GM12878 (cell line): Measurements from ENCODE around the gene HPD. TPM values are rescaled to one million over a fixed set of nuclear protein-coding genes. Genes with fewer than 3 reads are reported as not detected.

Source experiments
- ATAC-seq: fragments of 200-7000 bp; cut with Tn5 transposase; 3 replicates; pipeline ENCODE4 v1.9.1; 2020; ENCODE audit warnings: mild to moderate bottlenecking, moderate library complexity
- BruUV-seq: library from RNA; stranded (reverse); fragments of 400-500 nt; replicated peaks from 2 replicates; lab custom pipeline; 2021; lab: Mats Ljungman, UMichigan
- CTCF ChIA-PET: fragments of 300-600 bp; sonication (Branson Sonifier 250); formaldehyde crosslinking; extraction: SDS; loops from one replicate; lab custom pipeline; 2021; ENCODE audit warnings: inconsistent platforms; lab: Yijun Ruan, JAX
- POLR2A ChIA-PET: fragments of 350-600 bp; formaldehyde crosslinking; extraction: SDS; loops from one replicate; lab custom pipeline; 2021; ENCODE audit warnings: inconsistent platforms; lab: Charles Lee
- RAD21 ChIA-PET: fragments of 300-600 bp; sonication (Branson Sonifier 250); formaldehyde crosslinking; loops from one replicate; lab custom pipeline; 2023; ENCODE audit warnings: antibody characterized with exemption; ENCODE audit not compliant: unreplicated experiment; lab: Charles Lee
- SMC1A ChIA-PET: fragments of 300-600 bp; sonication (Branson Sonifier 250); formaldehyde crosslinking; loops from one replicate; lab custom pipeline; 2023; ENCODE audit not compliant: unreplicated experiment, uncharacterized antibody; lab: Charles Lee
- DNase-seq: peaks from one replicate; pipeline ENCODE4 v3.0.0-alpha.2; 2011; ENCODE audit warnings: low read depth, low spot score
- FAIRE-seq: peaks from 3 replicates; lab custom pipeline; 2011; peaks lifted over from hg19 to GRCh38; lab: Jason Lieb, UNC
- H2AFZ ChIP-seq: 2 replicates; pipeline ENCODE4 v1.6.0; 2011; ENCODE audit warnings: low read depth, low read length, control low read depth; ENCODE audit not compliant: control insufficient read depth
- H3K27ac ChIP-seq: 2 replicates; pipeline ENCODE4 v1.5.1; 2011; ENCODE audit warnings: control low read depth; ENCODE audit not compliant: control insufficient read depth, insufficient read depth
- H3K27me3 ChIP-seq, 2 experiments: replicated peaks in 1 of 2; 2 replicates each; pipeline versions ENCODE4 v1.6.0 to v1.6.1; 2011; ENCODE audit warnings: low read length in 1 of 2; ENCODE audit not compliant: control insufficient read depth in 2 of 2, insufficient read depth in 2 of 2
- H3K36me3 ChIP-seq, 2 experiments: 2 replicates each; pipeline ENCODE4 v1.5.1; 2011; ENCODE audit warnings: low read length in 1 of 2; ENCODE audit not compliant: control insufficient read depth in 2 of 2, insufficient read depth in 2 of 2
- H3K4me1 ChIP-seq: 2 replicates; pipeline ENCODE4 v1.6.1; 2011; ENCODE audit warnings: mild to moderate bottlenecking, low read length, moderate library complexity, mixed read lengths; ENCODE audit not compliant: control insufficient read depth, insufficient read depth
- H3K4me2 ChIP-seq: 2 replicates; pipeline ENCODE4 v1.6.0; 2011; ENCODE audit warnings: control low read depth; ENCODE audit not compliant: control insufficient read depth, insufficient read depth
- H3K4me3 ChIP-seq: fragments of 200-600 bp; sonication (generic); 2 replicates; pipeline ENCODE4 v1.5.1; 2016
- H3K79me2 ChIP-seq: 2 replicates; pipeline ENCODE4 v1.6.0; 2011; ENCODE audit warnings: low read length; ENCODE audit not compliant: control insufficient read depth, insufficient read depth
- H3K9ac ChIP-seq: 2 replicates; pipeline ENCODE4 v1.8.0; 2011; ENCODE audit warnings: low read length, control low read depth, mixed read lengths; ENCODE audit not compliant: control insufficient read depth, insufficient read depth
- H3K9me3 ChIP-seq: replicated peaks from 3 replicates; pipeline ENCODE4 v1.5.1; 2011; ENCODE audit warnings: mild to moderate bottlenecking, low read length; ENCODE audit not compliant: control insufficient read depth, insufficient read depth
- H4K20me1 ChIP-seq: 2 replicates; pipeline ENCODE4 v1.6.0; 2011; ENCODE audit not compliant: control insufficient read depth, insufficient read depth
- BHLHE40 ChIP-seq, 2 experiments: fragments of 450-650 bp in 1 of 2; IDR thresholded peaks; 2 replicates each; pipeline ENCODE4 v1.6.1; 2011 to 2017; ENCODE audit warnings: low read depth in 2 of 2, borderline replicate concordance in 1 of 2, improper control_type of control experiment in 1 of 2, low read length in 1 of 2, mild to moderate bottlenecking in 1 of 2
- CHD1 ChIP-seq: IDR thresholded peaks from 2 replicates; pipeline ENCODE4 v1.6.1; 2012; ENCODE audit warnings: low read depth, low read length, improper control_type of control experiment
- GABPA ChIP-seq: IDR thresholded peaks from 2 replicates; pipeline ENCODE4 v1.6.1; 2014; ENCODE audit warnings: antibody characterized with exemption, low read depth, mild to moderate bottlenecking, inconsistent platforms
- MTA2 ChIP-seq: fragments of 450-650 bp; IDR thresholded peaks from 2 replicates; pipeline ENCODE4 v1.6.1; 2016; ENCODE audit warnings: low read depth, mild to moderate bottlenecking, moderate library complexity
- NR2C1 ChIP-seq: fragments of 450-650 bp; IDR thresholded peaks from 2 replicates; pipeline ENCODE4 v1.6.1; 2017; ENCODE audit warnings: antibody characterized with exemption, mild to moderate bottlenecking, moderate library complexity
- SIX5 ChIP-seq: IDR thresholded peaks from 2 replicates; pipeline ENCODE4 v1.6.1; 2011; ENCODE audit warnings: mild to moderate bottlenecking, low read depth, low read length, moderate library complexity; ENCODE audit not compliant: severe bottlenecking
- SMC3 ChIP-seq: IDR thresholded peaks from 2 replicates; pipeline ENCODE4 v1.6.1; 2011; ENCODE audit warnings: low read length, improper control_type of control experiment, borderline replicate concordance
- WGBS: methylation state at CpG from one replicate; pipeline ENCODE4 v1.1.6; 2016; ENCODE audit warnings: low lambda C conversion rate; ENCODE audit not compliant: insufficient replicate concordance, insufficient coverage; ENCODE audit errors: missing lambda C conversion rate; 5-methylcytosine and 5-hydroxymethylcytosine counted together
- in situ Hi-C: fragments of 300-500 bp; cut with MboI; formaldehyde crosslinking; loops from 9 replicates; pipeline ENCODE4 v1.14.3; 2018; ENCODE audit warnings: mixed read lengths
- intact Hi-C: fragments of 100-400 bp; cut with micrococcal nuclease; formaldehyde crosslinking; loops from one replicate; pipeline ENCODE4 v1.14.2; 2022; ENCODE audit not compliant: unreplicated experiment
- polyA plus RNA-seq, 11 experiments: library from polyadenylated mRNA; depleted of rRNA in 4 of 11; unstranded in 6 of 11; stranded (reverse) in 5 of 11; fragments of >200 nt; fragmentation: Nextera tagmentation in 4 of 11; fragmentation: Illumina TruSeq in 1 of 11; extraction: Ambion mirVana in 4 of 11; extraction: Trizol in 1 of 11; gene quantifications; 1 replicate in 1 of 11; 2 replicates in 10 of 11; pipeline versions ENCODE4 v1.2.1 to v1.2.3, GENCODE V29; 2011 to 2016; ENCODE audit warnings: inconsistent platforms in 2 of 11, missing spikeins in 2 of 11, low read depth in 1 of 11
- total RNA-seq, 4 experiments: library from RNA; depleted of rRNA in 3 of 4; stranded (reverse); fragments of >200 nt in 3 of 4; fragmentation: Illumina TruSeq in 1 of 4; extraction: Trizol in 1 of 4; gene quantifications; 2 replicates each; pipeline versions ENCODE4 v1.2.1 to v1.2.3, GENCODE V29; 2013 to 2021
- TF ChIP-seq, protein P1 (sequence below): fragments of 450-650 bp; IDR thresholded peaks from 2 replicates; pipeline ENCODE4 v1.6.1; 2017; ENCODE audit warnings: antibody characterized with exemption, mild to moderate bottlenecking, moderate library complexity
- TF ChIP-seq, protein P2 (sequence below): fragments of 450-650 bp; IDR thresholded peaks from 2 replicates; pipeline ENCODE4 v1.6.1; 2017; ENCODE audit warnings: mild to moderate bottlenecking, low read depth, inconsistent platforms; ENCODE audit not compliant: poor library complexity, severe bottlenecking
- TF ChIP-seq, protein P3 (sequence below): IDR thresholded peaks from 2 replicates; pipeline ENCODE4 v1.6.1; 2011; ENCODE audit warnings: borderline replicate concordance, low read depth, mild to moderate bottlenecking, moderate library complexity, mixed read lengths, low read length; ENCODE audit not compliant: insufficient read depth; ENCODE audit errors: extremely low read length
- TF ChIP-seq, protein P4 (sequence below): fragments of 450-650 bp; conservative IDR thresholded peaks from 2 replicates; pipeline ENCODE4 v1.6.1; 2017; ENCODE audit warnings: mild to moderate bottlenecking, moderate library complexity
- TF ChIP-seq, protein P5 (sequence below): fragments of 450-650 bp; formaldehyde crosslinking; IDR thresholded peaks from 2 replicates; pipeline ENCODE4 v1.4.0; 2022; ENCODE audit warnings: mild to moderate bottlenecking, moderate library complexity

Gene HPD
- total and polyA plus RNA-seq, 10 of the 15 experiments (the other 5 are each of a cell fraction or from before 2014, with no cell fraction given), result 0.04 to 0.69 (median 0.28) TPM; not detected in 7

DNA sequence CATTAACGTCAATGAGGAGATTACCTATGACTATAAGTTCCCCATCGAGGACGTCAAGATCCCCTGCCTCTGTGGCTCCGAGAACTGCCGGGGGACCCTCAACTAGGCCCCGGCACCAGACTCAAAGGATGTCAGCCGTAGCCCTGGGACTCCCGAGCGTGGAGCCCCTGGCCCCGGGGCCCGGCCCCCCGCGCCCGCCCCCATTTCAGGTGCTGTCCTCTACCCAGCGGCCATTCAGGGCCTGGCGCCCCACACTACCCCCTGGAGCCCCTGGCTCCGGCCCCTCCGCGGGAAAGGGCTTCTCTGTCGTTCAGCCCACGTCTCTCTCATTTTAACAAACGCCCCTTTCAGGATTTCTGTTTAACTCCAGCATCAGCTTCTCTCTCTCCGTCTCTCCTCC is 28.5 kb downstream of the HPD start:
- ChIA-PET CTCF (no interaction called here), POLR2A (no interaction called here), SMC1A (no interaction called here), RAD21 (no interaction called here)
- H3K36me3 ChIP-seq, result peaks cover 3 to 10% of the 10 kb centered on the region in 2 experiments; a peak in 3 of 4 replicates
- in situ Hi-C loops, result no loop called here
- H3K4me3 ChIP-seq, result no peak overlapping the region
- no peak overlapping the region for H3K27ac ChIP-seq
- no peaks in the 10 kb centered on the region for H3K9me3 ChIP-seq
- H3K79me2 ChIP-seq, result no peaks in the 10 kb centered on the region
- BruUV-seq, result no TSS peak
- H3K27me3 ChIP-seq, result no peaks in the 10 kb centered on the region
- DNase-seq (no peak), FAIRE-seq (no peak), ATAC-seq (no peak)
- 77% methylated on average over 9 of the region's 23 CpGs for WGBS
- intact Hi-C loops, result no loop called here
- no peak overlapping the region for H2AFZ ChIP-seq
- H3K9ac ChIP-seq, result no peak overlapping the region
- no peaks in the 10 kb centered on the region for H4K20me1 ChIP-seq
- H3K4me1 ChIP-seq, result no peaks in the 10 kb centered on the region
- H3K4me2 ChIP-seq, result no peak overlapping the region
- no peak for TF ChIP-seq MTA2
- TF ChIP-seq, protein P1, sequence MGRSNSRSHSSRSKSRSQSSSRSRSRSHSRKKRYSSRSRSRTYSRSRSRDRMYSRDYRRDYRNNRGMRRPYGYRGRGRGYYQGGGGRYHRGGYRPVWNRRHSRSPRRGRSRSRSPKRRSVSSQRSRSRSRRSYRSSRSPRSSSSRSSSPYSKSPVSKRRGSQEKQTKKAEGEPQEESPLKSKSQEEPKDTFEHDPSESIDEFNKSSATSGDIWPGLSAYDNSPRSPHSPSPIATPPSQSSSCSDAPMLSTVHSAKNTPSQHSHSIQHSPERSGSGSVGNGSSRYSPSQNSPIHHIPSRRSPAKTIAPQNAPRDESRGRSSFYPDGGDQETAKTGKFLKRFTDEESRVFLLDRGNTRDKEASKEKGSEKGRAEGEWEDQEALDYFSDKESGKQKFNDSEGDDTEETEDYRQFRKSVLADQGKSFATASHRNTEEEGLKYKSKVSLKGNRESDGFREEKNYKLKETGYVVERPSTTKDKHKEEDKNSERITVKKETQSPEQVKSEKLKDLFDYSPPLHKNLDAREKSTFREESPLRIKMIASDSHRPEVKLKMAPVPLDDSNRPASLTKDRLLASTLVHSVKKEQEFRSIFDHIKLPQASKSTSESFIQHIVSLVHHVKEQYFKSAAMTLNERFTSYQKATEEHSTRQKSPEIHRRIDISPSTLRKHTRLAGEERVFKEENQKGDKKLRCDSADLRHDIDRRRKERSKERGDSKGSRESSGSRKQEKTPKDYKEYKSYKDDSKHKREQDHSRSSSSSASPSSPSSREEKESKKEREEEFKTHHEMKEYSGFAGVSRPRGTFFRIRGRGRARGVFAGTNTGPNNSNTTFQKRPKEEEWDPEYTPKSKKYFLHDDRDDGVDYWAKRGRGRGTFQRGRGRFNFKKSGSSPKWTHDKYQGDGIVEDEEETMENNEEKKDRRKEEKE, result no peak
- no peak for TF ChIP-seq SIX5
- TF ChIP-seq SMC3, result no peak
- TF ChIP-seq, protein P2, sequence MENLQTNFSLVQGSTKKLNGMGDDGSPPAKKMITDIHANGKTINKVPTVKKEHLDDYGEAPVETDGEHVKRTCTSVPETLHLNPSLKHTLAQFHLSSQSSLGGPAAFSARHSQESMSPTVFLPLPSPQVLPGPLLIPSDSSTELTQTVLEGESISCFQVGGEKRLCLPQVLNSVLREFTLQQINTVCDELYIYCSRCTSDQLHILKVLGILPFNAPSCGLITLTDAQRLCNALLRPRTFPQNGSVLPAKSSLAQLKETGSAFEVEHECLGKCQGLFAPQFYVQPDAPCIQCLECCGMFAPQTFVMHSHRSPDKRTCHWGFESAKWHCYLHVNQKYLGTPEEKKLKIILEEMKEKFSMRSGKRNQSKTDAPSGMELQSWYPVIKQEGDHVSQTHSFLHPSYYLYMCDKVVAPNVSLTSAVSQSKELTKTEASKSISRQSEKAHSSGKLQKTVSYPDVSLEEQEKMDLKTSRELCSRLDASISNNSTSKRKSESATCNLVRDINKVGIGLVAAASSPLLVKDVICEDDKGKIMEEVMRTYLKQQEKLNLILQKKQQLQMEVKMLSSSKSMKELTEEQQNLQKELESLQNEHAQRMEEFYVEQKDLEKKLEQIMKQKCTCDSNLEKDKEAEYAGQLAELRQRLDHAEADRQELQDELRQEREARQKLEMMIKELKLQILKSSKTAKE, result no peak
- TF ChIP-seq, protein P3, sequence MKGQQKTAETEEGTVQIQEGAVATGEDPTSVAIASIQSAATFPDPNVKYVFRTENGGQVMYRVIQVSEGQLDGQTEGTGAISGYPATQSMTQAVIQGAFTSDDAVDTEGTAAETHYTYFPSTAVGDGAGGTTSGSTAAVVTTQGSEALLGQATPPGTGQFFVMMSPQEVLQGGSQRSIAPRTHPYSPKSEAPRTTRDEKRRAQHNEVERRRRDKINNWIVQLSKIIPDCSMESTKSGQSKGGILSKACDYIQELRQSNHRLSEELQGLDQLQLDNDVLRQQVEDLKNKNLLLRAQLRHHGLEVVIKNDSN, result no peak
- TF ChIP-seq CHD1, result no peak
- no peak for TF ChIP-seq BHLHE40 (IDR thresholded peaks at IDR 0.05; ENCODE audit: borderline replicate concordance in 1 of 2, low read depth in 2 of 2, low read length in 1 of 2)
- TF ChIP-seq, protein P4, sequence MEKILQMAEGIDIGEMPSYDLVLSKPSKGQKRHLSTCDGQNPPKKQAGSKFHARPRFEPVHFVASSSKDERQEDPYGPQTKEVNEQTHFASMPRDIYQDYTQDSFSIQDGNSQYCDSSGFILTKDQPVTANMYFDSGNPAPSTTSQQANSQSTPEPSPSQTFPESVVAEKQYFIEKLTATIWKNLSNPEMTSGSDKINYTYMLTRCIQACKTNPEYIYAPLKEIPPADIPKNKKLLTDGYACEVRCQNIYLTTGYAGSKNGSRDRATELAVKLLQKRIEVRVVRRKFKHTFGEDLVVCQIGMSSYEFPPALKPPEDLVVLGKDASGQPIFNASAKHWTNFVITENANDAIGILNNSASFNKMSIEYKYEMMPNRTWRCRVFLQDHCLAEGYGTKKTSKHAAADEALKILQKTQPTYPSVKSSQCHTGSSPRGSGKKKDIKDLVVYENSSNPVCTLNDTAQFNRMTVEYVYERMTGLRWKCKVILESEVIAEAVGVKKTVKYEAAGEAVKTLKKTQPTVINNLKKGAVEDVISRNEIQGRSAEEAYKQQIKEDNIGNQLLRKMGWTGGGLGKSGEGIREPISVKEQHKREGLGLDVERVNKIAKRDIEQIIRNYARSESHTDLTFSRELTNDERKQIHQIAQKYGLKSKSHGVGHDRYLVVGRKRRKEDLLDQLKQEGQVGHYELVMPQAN, result no peak
- no peak for TF ChIP-seq NR2C1
- TF ChIP-seq GABPA, result no peak
- TF ChIP-seq, protein P5, sequence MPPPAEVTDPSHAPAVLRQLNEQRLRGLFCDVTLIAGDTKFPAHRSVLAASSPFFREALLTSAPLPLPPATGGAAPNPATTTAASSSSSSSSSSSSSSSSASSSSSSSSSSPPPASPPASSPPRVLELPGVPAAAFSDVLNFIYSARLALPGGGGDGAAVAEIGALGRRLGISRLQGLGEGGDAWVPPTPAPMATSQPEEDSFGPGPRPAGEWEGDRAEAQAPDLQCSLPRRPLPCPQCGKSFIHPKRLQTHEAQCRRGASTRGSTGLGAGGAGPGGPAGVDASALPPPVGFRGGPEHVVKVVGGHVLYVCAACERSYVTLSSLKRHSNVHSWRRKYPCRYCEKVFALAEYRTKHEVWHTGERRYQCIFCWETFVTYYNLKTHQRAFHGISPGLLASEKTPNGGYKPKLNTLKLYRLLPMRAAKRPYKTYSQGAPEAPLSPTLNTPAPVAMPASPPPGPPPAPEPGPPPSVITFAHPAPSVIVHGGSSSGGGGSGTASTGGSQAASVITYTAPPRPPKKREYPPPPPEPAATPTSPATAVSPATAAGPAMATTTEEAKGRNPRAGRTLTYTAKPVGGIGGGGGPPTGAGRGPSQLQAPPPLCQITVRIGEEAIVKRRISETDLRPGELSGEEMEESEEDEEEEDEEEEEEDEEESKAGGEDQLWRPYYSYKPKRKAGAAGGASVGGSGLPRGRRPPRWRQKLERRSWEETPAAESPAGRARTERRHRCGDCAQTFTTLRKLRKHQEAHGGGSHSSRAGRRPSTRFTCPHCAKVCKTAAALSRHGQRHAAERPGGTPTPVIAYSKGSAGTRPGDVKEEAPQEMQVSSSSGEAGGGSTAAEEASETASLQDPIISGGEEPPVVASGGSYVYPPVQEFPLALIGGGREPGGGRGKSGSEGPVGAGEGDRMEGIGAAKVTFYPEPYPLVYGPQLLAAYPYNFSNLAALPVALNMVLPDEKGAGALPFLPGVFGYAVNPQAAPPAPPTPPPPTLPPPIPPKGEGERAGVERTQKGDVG, result no peak
